IMR-90 (cell line): ENCODE measurements around the gene CD7. TPM values are rescaled to one million over a fixed set of nuclear protein-coding genes. Genes with fewer than 3 reads are reported as not detected.

Source experiments
- ELK1 ChIP-seq: fragments of 150-350 bp; IDR thresholded peaks from 2 replicates; pipeline ENCODE4 v1.6.1; 2016; ENCODE audit warnings: low read depth, mild to moderate bottlenecking, low read length, moderate library complexity, borderline replicate concordance
- MAFK ChIP-seq: IDR thresholded peaks from 2 replicates; pipeline ENCODE4 v1.6.1; 2012; ENCODE audit warnings: low read depth, low read length, improper control_type of control experiment
- NFE2L2 ChIP-seq: fragments of 150-350 bp; IDR thresholded peaks from 2 replicates; pipeline ENCODE4 v1.6.1; 2016; ENCODE audit warnings: low read depth, mild to moderate bottlenecking, low read length
- SMC3 ChIP-seq: fragments of 150-350 bp; IDR thresholded peaks from 2 replicates; pipeline ENCODE4 v1.6.1; 2016; ENCODE audit warnings: low read depth, mild to moderate bottlenecking, antibody characterized with exemption, low read length, moderate library complexity
- polyA plus RNA-seq, 3 experiments: library from polyadenylated mRNA; depleted of rRNA; stranded (reverse); fragments of >200 nt; gene quantifications; 2 replicates each; pipeline ENCODE4 v1.2.3, GENCODE V29; 2012; ENCODE audit warnings: low replicate concordance in 1 of 3
- total RNA-seq: library from RNA; depleted of rRNA; stranded (reverse); fragments of >200 nt; gene quantifications from 2 replicates; pipeline ENCODE4 v1.2.3, GENCODE V29; 2012

The CD7 gene
- total and polyA plus RNA-seq, 2 of the 4 experiments (the other 2 are of a cell fraction) = not detected

GRCh38 chr17:82338858-82339633, 21.6 kb upstream of the CD7 start (continued):
- TF ChIP-seq SMC3 (no peak), NFE2L2 (no peak), MAFK (no peak), ELK1 (no peak)
